ENCODE results near the gene PNMA6E.

Gene PNMA6E

GRCh38 chrX:153401133-153401764 is at the start of gene PNMA6E:
PNMA6E (minus strand) TSS chrX:153401350; CDS start chrX:153398849, 2,501 bp downstream.
- Histone ChIP-seq H3K9me2 (replicated peaks; ENCODE audit: insufficient read depth, low read length) (no peaks in the 10 kb centered on the region), H2AFZ (ENCODE audit: low read depth, low read length, severe bottlenecking) (no peak within 1 kb of the TSS), H3K79me2 (ENCODE audit: insufficient read depth, low read length) (no peaks in the 10 kb centered on the region), H3K27me3 (ENCODE audit: low read length) (no peaks in the 10 kb centered on the region), H4K20me1 (ENCODE audit: low read depth, low read length) (no peaks in the 10 kb centered on the region), H3K36me3 (ENCODE audit: low read length) (no peaks in the 10 kb centered on the region), H3K4me2 (ENCODE audit: low read depth, low read length, poor library complexity, severe bottlenecking) (no peak within 1 kb of the TSS), H3K9ac (ENCODE audit: low read length) (no peak within 1 kb of the TSS), H3K27ac (ENCODE audit: low read depth, low read length) (no peak within 1 kb of the TSS), H3K9me3 (ENCODE audit: insufficient read depth, low read length) (no peaks in the 10 kb centered on the region), H3K4me3 (ENCODE audit: insufficient read depth, low read length, poor library complexity, severe bottlenecking) (no peak within 1 kb of the TSS), H3F3A (ENCODE audit: insufficient read depth) (no peaks in the 10 kb centered on the region)
- no peak for TF ChIP-seq EZH2phosphoT487 (conservative IDR thresholded peaks at IDR 0.05; ENCODE audit: low read length)
- no peak for TF ChIP-seq CTCF (IDR thresholded peaks at IDR 0.05; ENCODE audit: insufficient read depth, low read length, poor library complexity, severe bottlenecking)

GRCh38 chrX:153450949-153451277 is 49.8 kb upstream of the PNMA6E start:
- no peak overlapping the region for H3K4me2 ChIP-seq (ENCODE audit: low read depth, low read length, poor library complexity, severe bottlenecking)
- H3K79me2 ChIP-seq (ENCODE audit: insufficient read depth, low read length) = no peaks in the 10 kb centered on the region
- no peaks in the 10 kb centered on the region for H4K20me1 ChIP-seq (ENCODE audit: low read depth, low read length)
- no peak overlapping the region for H2AFZ ChIP-seq (ENCODE audit: low read depth, low read length, severe bottlenecking)
- no peaks in the 10 kb centered on the region for H3F3A ChIP-seq (ENCODE audit: insufficient read depth)
- H3K4me3 ChIP-seq (ENCODE audit: insufficient read depth, low read length, poor library complexity, severe bottlenecking) = no peak overlapping the region
- TF ChIP-seq CTCF (IDR thresholded peaks at IDR 0.05; ENCODE audit: insufficient read depth, low read length, poor library complexity, severe bottlenecking) = no peak
- TF ChIP-seq EZH2phosphoT487 (conservative IDR thresholded peaks at IDR 0.05; ENCODE audit: low read length) = no peak
- no peaks in the 10 kb centered on the region for H3K9me2 ChIP-seq (replicated peaks; ENCODE audit: insufficient read depth, low read length)
- no peaks in the 10 kb centered on the region for H3K27me3 ChIP-seq (ENCODE audit: low read length)
- H3K9me3 ChIP-seq (ENCODE audit: insufficient read depth, low read length) = no peaks in the 10 kb centered on the region
- no peak overlapping the region for H3K9ac ChIP-seq (ENCODE audit: low read length)
- no peak overlapping the region for H3K27ac ChIP-seq (ENCODE audit: low read depth, low read length)
- no peaks in the 10 kb centered on the region for H3K36me3 ChIP-seq (ENCODE audit: low read length)

GRCh38 chrX:153450114-153450948 is 49.2 kb upstream of the PNMA6E start:
- Histone ChIP-seq H3K4me3 (ENCODE audit: insufficient read depth, low read length, poor library complexity, severe bottlenecking) (no peak overlapping the region), H3K79me2 (ENCODE audit: insufficient read depth, low read length) (no peaks in the 10 kb centered on the region), H2AFZ (ENCODE audit: low read depth, low read length, severe bottlenecking) (no peak overlapping the region), H3K9me2 (replicated peaks; ENCODE audit: insufficient read depth, low read length) (no peaks in the 10 kb centered on the region), H3K9me3 (ENCODE audit: insufficient read depth, low read length) (no peaks in the 10 kb centered on the region), H3K4me2 (ENCODE audit: low read depth, low read length, poor library complexity, severe bottlenecking) (no peak overlapping the region), H3K9ac (ENCODE audit: low read length) (no peak overlapping the region), H4K20me1 (ENCODE audit: low read depth, low read length) (no peaks in the 10 kb centered on the region), H3K36me3 (ENCODE audit: low read length) (no peaks in the 10 kb centered on the region), H3K27me3 (ENCODE audit: low read length) (no peaks in the 10 kb centered on the region), H3K27ac (ENCODE audit: low read depth, low read length) (no peak overlapping the region), H3F3A (ENCODE audit: insufficient read depth) (no peaks in the 10 kb centered on the region)
- TF ChIP-seq CTCF (IDR thresholded peaks at IDR 0.05; ENCODE audit: insufficient read depth, low read length, poor library complexity, severe bottlenecking) = no peak
- no peak for TF ChIP-seq EZH2phosphoT487 (conservative IDR thresholded peaks at IDR 0.05; ENCODE audit: low read length)

Measured in SU-DHL-6 (cell line).